Measurements from ENCODE around the gene OXSR1.

The OXSR1 gene

DNA sequence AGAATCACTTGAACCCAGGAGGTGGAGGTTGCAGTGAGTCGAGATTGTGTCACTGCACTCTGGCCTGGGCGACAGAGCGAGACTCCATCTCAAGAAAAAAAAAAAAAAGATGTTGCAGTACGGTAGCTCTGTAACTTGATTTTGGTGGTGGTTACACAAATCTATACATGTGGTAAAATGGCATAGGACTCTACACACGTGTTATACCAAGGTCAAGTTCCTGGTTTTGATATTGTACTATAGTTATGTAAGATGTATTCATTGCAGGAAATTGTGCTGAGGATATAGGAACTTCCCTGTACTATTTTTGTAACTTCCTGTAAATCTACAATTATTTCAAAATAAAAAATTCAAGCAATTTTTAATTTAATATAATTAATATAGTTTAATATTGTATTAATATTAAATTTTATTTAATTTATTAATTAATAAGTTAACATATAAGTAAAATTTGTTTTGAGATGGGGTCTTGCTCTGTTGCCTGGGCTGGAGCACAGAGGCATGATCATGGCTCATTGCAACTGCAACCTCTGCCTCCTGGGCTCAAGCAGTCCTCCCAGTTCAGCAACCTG, 16.9 kb upstream of the OXSR1 start:
- Histone ChIP-seq H3K27ac (no peak overlapping the region), H3K4me3 (ENCODE audit: low read depth, low read length) (no peak overlapping the region), H3K27me3 (replicated peaks) (no peaks in the 10 kb centered on the region), H3K36me3 (replicated peaks) (no peaks in the 10 kb centered on the region)
- DNase-seq: no peak
- in situ Hi-C loops (cut with HindIII; ENCODE audit: low pct_ligation_motif_present, low sequenced_read_pairs): no loop called here
- TF ChIP-seq CTCF (IDR thresholded peaks at IDR 0.05; ENCODE audit: low read depth, low read length, missing control alignments): no peak

DNA sequence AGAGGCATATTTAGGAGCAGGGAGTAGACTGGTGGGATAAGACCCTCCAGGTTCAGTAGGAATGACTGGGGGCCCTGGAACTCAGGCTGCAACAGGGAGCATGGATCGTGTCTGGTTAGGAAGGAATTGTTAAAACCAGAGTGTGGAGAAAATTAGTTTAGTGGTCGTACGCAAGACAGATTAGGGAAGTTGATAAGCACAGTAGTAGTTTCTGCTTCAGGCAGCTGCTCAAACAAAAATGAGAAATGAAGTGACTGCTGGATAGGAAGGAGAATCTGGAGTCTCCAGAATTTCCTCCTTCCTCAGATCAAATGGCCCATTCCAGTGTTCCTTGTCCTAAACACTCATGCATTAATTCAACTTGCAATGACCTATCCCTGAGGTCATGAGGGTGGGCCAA, 15.6 kb upstream of the OXSR1 start:
- Histone ChIP-seq H3K4me3 (ENCODE audit: low read depth, low read length) (no peak overlapping the region), H3K27ac (no peak overlapping the region), H3K27me3 (replicated peaks) (no peaks in the 10 kb centered on the region), H3K36me3 (replicated peaks) (no peaks in the 10 kb centered on the region)
- in situ Hi-C loops (cut with HindIII; ENCODE audit: low pct_ligation_motif_present, low sequenced_read_pairs): no loop called here
- no peak for DNase-seq
- no peak for TF ChIP-seq CTCF (IDR thresholded peaks at IDR 0.05; ENCODE audit: low read depth, low read length, missing control alignments)

GRCh38 chr3:38150780-38151528, 14.4 kb upstream of the OXSR1 start:
- DNase-seq: no peak
- Histone ChIP-seq H3K27me3 (replicated peaks) (no peaks in the 10 kb centered on the region), H3K27ac (no peak overlapping the region), H3K36me3 (replicated peaks) (no peaks in the 10 kb centered on the region), H3K4me3 (ENCODE audit: low read depth, low read length) (no peak overlapping the region)
- in situ Hi-C loops (cut with HindIII; ENCODE audit: low pct_ligation_motif_present, low sequenced_read_pairs): no loop called here
- peak; percentile 29 for TF ChIP-seq CTCF (IDR thresholded peaks at IDR 0.05; ENCODE audit: low read depth, low read length, missing control alignments)

- Histone ChIP-seq H3K27me3 (replicated peaks) (no peaks in the 10 kb centered on the region), H3K36me3 (replicated peaks) (no peaks in the 10 kb centered on the region), H3K4me3 (ENCODE audit: low read depth, low read length) (no peak overlapping the region), H3K27ac (no peak overlapping the region)
- no peak for TF ChIP-seq CTCF (IDR thresholded peaks at IDR 0.05; ENCODE audit: low read depth, low read length, missing control alignments)
- in situ Hi-C loops (cut with HindIII; ENCODE audit: low pct_ligation_motif_present, low sequenced_read_pairs): no loop called here
- no peak for DNase-seq
These were observed 13.6 kb upstream of the OXSR1 start for GRCh38 chr3:38151667-38152265.

- H3K27ac ChIP-seq: no peak overlapping the region
- no peak for DNase-seq
- H3K36me3 ChIP-seq (replicated peaks): no peaks in the 10 kb centered on the region
- in situ Hi-C loops (cut with HindIII; ENCODE audit: low pct_ligation_motif_present, low sequenced_read_pairs): no loop called here
- no peak overlapping the region for H3K4me3 ChIP-seq (ENCODE audit: low read depth, low read length)
- H3K27me3 ChIP-seq (replicated peaks): no peaks in the 10 kb centered on the region
- no peak for TF ChIP-seq CTCF (IDR thresholded peaks at IDR 0.05; ENCODE audit: low read depth, low read length, missing control alignments)
These were observed 12.7 kb upstream of the OXSR1 start for GRCh38 chr3:38152609-38153008.
